Glutamatergic neuron (in vitro differentiated cells): ENCODE measurements around the gene MARCHF4. TPM values are rescaled to one million over a fixed set of nuclear protein-coding genes. Genes with fewer than 3 reads are reported as not detected.
A peak's percentile ranks its signal among the peaks of the same experiment; 100 is the strongest.

Source experiments
- DNase-seq: peaks from one replicate; pipeline ENCODE4 v3.0.0; 2022
- H3K27ac Mint-ChIP-seq: one replicate; pipeline ENCODE4 v1.8.0; 2020; ENCODE audit warnings: mild to moderate bottlenecking, mixed read lengths, inconsistent platforms; ENCODE audit not compliant: unreplicated experiment
- H3K27me3 Mint-ChIP-seq: one replicate; pipeline ENCODE4 v1.8.0; 2020; ENCODE audit warnings: mild to moderate bottlenecking, moderate library complexity, mixed read lengths, inconsistent platforms; ENCODE audit not compliant: unreplicated experiment
- H3K36me3 Mint-ChIP-seq: one replicate; pipeline ENCODE4 v1.8.0; 2020; ENCODE audit warnings: mild to moderate bottlenecking, mixed read lengths, inconsistent platforms; ENCODE audit not compliant: unreplicated experiment
- H3K4me1 Mint-ChIP-seq: one replicate; pipeline ENCODE4 v1.8.0; 2020; ENCODE audit warnings: mild to moderate bottlenecking, low read depth, mixed read lengths, inconsistent platforms; ENCODE audit not compliant: unreplicated experiment
- H3K4me3 Mint-ChIP-seq: one replicate; pipeline ENCODE4 v1.8.0; 2020; ENCODE audit warnings: mild to moderate bottlenecking, mixed read lengths, inconsistent platforms; ENCODE audit not compliant: unreplicated experiment
- H3K9me3 Mint-ChIP-seq: one replicate; pipeline ENCODE4 v1.8.0; 2020; ENCODE audit warnings: mild to moderate bottlenecking, moderate library complexity, mixed read lengths, inconsistent platforms; ENCODE audit not compliant: unreplicated experiment
- total RNA-seq: library from RNA; stranded (reverse); fragmentation: NEBNext Ultra II Directional; extraction: Animal tissue kit (Norgen Biotek cat#: 25700); gene quantifications from one replicate; pipeline ENCODE4 v1.2.1, GENCODE V29; 2021; ENCODE audit not compliant: unreplicated experiment
- TF ChIP-seq, protein P1 (sequence below): fragments of 200-600 bp; sonication (generic); IDR thresholded peaks from one replicate; pipeline ENCODE4 v1.5.0; 2021; ENCODE audit not compliant: partially characterized antibody, unreplicated experiment

MARCHF4 gene
- total RNA-seq, 1 donor from 2014 or later = 26.1 TPM

DNA sequence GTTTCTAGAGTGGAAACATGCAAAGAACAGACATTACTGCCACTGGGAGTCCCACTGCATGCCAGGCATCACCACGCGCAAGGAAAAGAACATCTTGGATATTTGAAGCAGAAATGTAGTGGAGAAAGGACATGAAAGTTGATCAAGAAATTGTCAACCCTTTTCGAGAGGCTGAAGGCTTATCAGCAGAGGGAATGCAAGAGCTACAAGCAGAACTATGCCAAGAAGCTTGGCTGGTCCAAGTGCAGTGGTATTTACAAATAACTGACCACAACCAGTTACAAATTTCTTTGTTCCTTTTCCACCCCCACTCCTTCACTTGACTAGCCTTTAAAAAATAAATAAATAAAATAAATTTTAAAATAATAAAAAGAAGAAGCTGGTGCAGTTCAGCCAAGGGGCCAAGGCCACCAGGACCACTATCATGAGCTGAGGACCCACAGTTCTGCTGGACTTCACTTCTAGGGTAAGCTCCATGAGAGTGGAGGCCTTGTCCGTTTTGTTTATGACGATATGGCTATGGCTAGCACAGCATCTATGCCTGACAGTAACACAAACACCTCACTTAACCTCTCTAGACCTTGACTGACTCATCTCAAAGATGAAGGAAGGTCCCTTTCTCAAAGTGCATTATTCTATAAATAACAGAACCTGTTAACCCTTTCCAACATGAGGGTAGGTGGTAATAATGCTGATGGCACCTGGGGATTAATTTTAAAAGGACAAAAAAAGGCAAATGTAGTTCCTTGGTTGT lies 20.9 kb downstream of the MARCHF4 start:
- DNase-seq = no peak
- no peaks in the 10 kb centered on the region for H3K36me3 Mint-ChIP-seq

DNA sequence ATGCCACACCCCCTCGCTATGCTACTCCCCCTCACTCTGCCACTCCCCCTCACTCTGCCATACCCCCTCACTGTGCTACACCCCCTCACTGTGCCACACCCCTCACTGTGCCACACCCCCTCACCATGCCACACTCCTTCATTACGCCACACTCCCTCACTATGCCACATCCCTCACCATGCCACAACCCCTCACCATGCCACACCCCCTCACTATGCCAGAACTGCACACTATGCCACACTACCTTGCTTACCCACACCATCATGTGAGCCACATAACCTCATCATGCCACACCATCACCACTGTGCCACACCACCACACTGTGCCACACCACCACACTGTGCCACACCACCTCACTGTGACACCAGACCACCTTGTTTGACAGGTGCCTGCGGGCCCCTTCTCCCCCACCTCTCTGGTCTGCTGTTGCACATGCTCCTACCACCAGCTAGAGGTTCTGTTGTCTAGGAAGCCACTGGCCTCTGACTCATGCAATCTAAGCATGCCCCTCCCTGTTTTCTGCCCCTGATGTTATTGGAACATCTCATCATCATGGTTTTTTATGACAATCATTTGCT lies 22.0 kb downstream of the MARCHF4 start:
- Mint-ChIP-seq H3K36me3 (no peaks in the 10 kb centered on the region), H3K9me3 (peaks cover 5% of the 10 kb centered on the region), H3K4me1 (peaks cover 32% of the 10 kb centered on the region), H3K4me3 (peak overlapping the region; percentile 36), H3K27me3 (peaks cover 7% of the 10 kb centered on the region), H3K27ac (peak overlapping the region; percentile 15)
- TF ChIP-seq, protein P1, sequence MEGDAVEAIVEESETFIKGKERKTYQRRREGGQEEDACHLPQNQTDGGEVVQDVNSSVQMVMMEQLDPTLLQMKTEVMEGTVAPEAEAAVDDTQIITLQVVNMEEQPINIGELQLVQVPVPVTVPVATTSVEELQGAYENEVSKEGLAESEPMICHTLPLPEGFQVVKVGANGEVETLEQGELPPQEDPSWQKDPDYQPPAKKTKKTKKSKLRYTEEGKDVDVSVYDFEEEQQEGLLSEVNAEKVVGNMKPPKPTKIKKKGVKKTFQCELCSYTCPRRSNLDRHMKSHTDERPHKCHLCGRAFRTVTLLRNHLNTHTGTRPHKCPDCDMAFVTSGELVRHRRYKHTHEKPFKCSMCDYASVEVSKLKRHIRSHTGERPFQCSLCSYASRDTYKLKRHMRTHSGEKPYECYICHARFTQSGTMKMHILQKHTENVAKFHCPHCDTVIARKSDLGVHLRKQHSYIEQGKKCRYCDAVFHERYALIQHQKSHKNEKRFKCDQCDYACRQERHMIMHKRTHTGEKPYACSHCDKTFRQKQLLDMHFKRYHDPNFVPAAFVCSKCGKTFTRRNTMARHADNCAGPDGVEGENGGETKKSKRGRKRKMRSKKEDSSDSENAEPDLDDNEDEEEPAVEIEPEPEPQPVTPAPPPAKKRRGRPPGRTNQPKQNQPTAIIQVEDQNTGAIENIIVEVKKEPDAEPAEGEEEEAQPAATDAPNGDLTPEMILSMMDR = no peak
- DNase-seq = no peak

More for the DNA sequence above, 20.9 kb downstream of the MARCHF4 start:
- TF ChIP-seq, protein P1 = no peak
- peaks cover 23% of the 10 kb centered on the region for H3K4me1 Mint-ChIP-seq
- H3K4me3 Mint-ChIP-seq = no peak overlapping the region
- peaks cover 3% of the 10 kb centered on the region for H3K9me3 Mint-ChIP-seq
- peaks cover 7% of the 10 kb centered on the region for H3K27me3 Mint-ChIP-seq
- peak overlapping the region; percentile 52 for H3K27ac Mint-ChIP-seq

DNA sequence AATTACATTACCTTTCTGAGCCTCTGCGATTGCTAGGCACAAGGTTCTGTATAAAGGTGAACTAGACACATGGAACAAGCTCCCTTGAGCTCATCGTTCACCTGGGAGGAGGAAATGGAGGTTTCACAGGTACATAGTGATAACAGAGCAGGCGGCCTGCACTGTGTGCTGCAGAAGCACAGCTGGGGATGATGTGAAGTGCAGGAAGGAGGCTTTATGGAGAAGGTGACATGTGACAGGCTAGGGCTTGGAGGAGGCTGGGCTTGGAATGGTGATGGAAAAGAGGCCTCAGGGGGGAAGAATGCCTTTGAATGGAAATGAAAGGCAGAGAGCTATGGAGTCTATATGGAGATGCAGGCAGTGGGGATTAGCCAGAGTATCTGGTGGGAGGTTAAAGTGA lies 22.9 kb downstream of the MARCHF4 start:
- DNase-seq = peak; percentile 32
- no peaks in the 10 kb centered on the region for H3K36me3 Mint-ChIP-seq
- H3K27me3 Mint-ChIP-seq = peaks cover 7% of the 10 kb centered on the region
- peak overlapping the region; percentile 23 for H3K4me3 Mint-ChIP-seq
- peaks cover 5% of the 10 kb centered on the region for H3K9me3 Mint-ChIP-seq
- TF ChIP-seq, protein P1 = no peak
- H3K4me1 Mint-ChIP-seq = peaks cover 34% of the 10 kb centered on the region
- H3K27ac Mint-ChIP-seq = peak overlapping the region; percentile 65

DNA sequence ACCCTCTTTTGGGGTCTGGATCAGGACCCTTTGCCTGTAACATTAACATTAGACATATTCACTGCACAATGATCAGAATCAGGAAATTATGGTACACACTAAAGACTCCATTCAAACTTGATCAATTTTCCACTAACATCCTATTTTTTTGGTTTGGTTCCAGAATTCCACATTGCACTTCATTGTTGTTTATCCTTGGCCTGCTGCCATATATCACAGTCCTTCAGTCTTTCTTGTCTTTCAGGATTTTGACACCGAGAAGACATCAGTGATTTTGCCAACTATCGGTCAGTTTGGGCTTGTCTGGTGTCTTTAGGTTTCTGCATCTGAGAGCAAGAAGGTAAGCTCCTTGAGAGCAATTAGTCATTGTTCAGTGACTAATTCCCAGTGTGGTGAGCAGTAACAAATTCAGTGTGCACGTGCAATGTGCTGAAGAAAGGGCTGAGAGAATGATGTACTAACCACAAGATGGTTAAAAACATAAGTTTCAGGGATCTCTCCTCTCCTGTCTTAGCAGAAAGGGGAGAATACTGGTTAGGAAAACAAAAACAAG lies 23.5 kb downstream of the MARCHF4 start:
- peak overlapping the region; percentile 29 for H3K27ac Mint-ChIP-seq
- H3K4me3 Mint-ChIP-seq = no peak overlapping the region
- peaks cover 7% of the 10 kb centered on the region for H3K27me3 Mint-ChIP-seq
- TF ChIP-seq, protein P1 = no peak
- H3K9me3 Mint-ChIP-seq = peaks cover 5% of the 10 kb centered on the region
- H3K4me1 Mint-ChIP-seq = peaks cover 34% of the 10 kb centered on the region
- DNase-seq = no peak
- H3K36me3 Mint-ChIP-seq = no peaks in the 10 kb centered on the region

DNA sequence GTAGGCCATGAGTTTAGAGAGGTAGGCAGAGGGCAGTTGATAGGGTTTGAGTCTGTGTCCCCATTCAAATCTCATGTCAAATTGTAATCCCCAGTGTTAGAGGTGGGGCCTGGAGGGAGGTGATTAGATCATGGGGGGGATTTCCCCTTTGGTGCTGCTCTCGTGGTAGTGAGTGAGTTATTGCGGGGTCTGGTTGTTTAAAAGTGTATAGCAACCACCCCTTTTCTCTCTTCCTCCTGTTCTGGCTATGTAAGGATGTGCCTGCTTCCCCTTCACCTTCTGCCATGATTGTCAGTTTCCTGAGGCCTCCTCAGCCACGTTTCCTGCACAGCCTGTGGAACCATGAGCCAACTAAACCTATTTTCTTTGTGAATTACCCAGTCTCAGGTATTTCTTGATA lies 25.5 kb downstream of the MARCHF4 start:
- H3K4me1 Mint-ChIP-seq = peaks cover 42% of the 10 kb centered on the region
- no peak overlapping the region for H3K4me3 Mint-ChIP-seq
- DNase-seq = no peak
- no peaks in the 10 kb centered on the region for H3K36me3 Mint-ChIP-seq
- TF ChIP-seq, protein P1 = no peak
- peaks cover 4% of the 10 kb centered on the region for H3K27me3 Mint-ChIP-seq
- H3K27ac Mint-ChIP-seq = no peak overlapping the region
- H3K9me3 Mint-ChIP-seq = peaks cover 4% of the 10 kb centered on the region
